Stimulated activated naive CD8-positive, alpha-beta T cell treated with anti-CD3 and anti-CD28 coated beads, Interleukin-15, Interleukin-2, amounts not matched to agents 100 U/mL and 50 U/mL, for 24 hours (primary cell): ENCODE measurements around the gene TGFBRAP1.
A peak's percentile ranks its signal among the peaks of the same experiment; 100 is the strongest.

ENCODE experiments used
- ATAC-seq: fragments of 150-1000 bp; cut with Tn5 transposase; one replicate; pipeline ENCODE4 v1.10.0; 2021
- DNase-seq: peaks from one replicate; pipeline ENCODE4 v3.0.0; 2021

Gene TGFBRAP1

GRCh38 chr2:105238664-105239240 lies 90.8 kb downstream of the TGFBRAP1 start:
- no peak for ATAC-seq
- DNase-seq: no peak

DNA sequence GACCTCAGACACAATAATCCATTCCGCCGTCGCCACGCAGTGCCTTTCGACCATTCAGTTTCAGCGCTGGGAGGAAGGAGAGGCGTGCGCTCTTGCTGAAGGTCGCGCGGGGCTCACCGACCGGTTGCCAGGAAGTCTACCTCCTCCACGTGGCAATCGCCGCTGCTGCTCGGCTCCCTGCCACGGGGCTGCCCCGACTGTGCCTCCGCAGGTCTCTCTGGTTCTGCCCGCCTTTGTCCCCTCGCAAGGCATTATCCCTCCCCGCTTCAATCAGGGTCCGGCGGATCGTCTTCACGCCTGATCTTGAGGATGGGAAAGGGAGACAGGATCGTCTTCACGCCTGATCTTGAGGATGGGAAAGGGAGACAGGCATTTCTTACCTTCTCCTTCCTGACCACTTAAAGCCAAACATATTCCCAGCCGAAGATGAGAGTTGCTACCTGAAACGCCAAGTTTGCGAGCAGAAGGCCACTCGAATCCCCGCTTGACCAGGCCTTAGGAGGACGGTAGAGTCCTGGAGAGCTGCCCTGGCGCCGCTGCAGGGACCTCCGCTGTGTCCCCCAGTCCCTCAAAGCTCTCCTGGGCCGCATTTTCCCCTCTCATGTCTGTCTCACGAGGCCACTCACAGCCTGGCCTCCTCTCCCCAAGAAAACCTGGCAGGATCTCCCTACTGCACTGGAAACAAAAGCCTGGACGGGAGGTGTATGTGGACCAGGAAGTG lies 92.3 kb downstream of the TGFBRAP1 start:
- DNase-seq: no peak
- no peak for ATAC-seq

- DNase-seq (no peak), ATAC-seq (no peak)
Observed at GRCh38 chr2:105236060-105236424, 93.5 kb downstream of the TGFBRAP1 start.

- peak; percentile 84 for ATAC-seq
Observed at GRCh38 chr2:105235388-105236059, 94.0 kb downstream of the TGFBRAP1 start.

GRCh38 chr2:105231232-105231619 lies 98.3 kb downstream of the TGFBRAP1 start:
- ATAC-seq (no peak), DNase-seq (no peak)

More at GRCh38 chr2:105235388-105236059, 94.0 kb downstream of the TGFBRAP1 start:
- peak; percentile 80 for DNase-seq

DNA sequence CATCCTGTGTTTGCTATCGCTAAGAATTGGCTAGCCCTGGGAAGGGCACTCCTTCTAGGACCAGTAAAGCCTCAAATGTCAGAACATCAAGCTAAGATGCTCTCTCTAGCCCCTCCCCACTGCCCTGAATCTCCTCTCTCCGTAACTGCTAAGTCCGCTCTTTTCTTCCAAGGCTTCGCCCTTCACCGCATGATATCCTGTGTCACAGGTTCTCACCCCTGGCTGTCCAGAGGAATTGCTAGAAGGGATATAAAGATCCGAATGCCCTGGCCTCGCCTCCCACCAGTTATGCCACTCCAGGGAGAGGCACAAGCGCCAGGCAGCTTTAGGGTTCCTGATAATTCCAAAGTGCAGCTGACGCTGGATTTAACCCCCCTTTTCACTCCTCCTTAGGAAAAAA lies 105.1 kb downstream of the TGFBRAP1 start:
- ATAC-seq: no peak
- DNase-seq: no peak

GRCh38 chr2:105220604-105221003 lies 108.9 kb downstream of the TGFBRAP1 start:
- DNase-seq (no peak), ATAC-seq (no peak)

GRCh38 chr2:105215586-105216192 lies 113.8 kb downstream of the TGFBRAP1 start:
- ATAC-seq (peak; percentile 32), DNase-seq (no peak)
